Tibial nerve (tissue), 4 donors: ENCODE data around the gene CUL1. TPM values are rescaled to one million over a fixed set of nuclear protein-coding genes. Genes with fewer than 3 reads are reported as not detected.

Experiments
- DNase-seq, 2 donors: peaks; one replicate each; pipeline ENCODE4 v3.0.0-alpha.2; 2019; ENCODE audit warnings: low spot score in 2 of 2
- H3K27ac ChIP-seq, 4 donors: fragments of 200-600 bp; sonication (generic) in 3 of 4; one replicate each; pipeline ENCODE4 v1.5.1; 2017 to 2019; ENCODE audit warnings: mild to moderate bottlenecking in 1 of 4
- H3K27me3 ChIP-seq, 2 donors: fragments of 200-600 bp; sonication (generic) in 1 of 2; one replicate each; pipeline versions ENCODE4 v1.5.1 to v1.6.0; 2017 to 2019
- H3K36me3 ChIP-seq, 3 donors: fragments of 200-600 bp; sonication (generic); one replicate each; pipeline ENCODE4 v1.5.1; 2018 to 2019
- H3K4me1 ChIP-seq, 4 donors: fragments of 200-600 bp; sonication (generic) in 3 of 4; one replicate each; pipeline ENCODE4 v1.5.1; 2017 to 2019
- H3K4me3 ChIP-seq, 4 donors: fragments of 200-600 bp; sonication (generic) in 3 of 4; one replicate each; pipeline ENCODE4 v1.5.1; 2017 to 2019; ENCODE audit warnings: mild to moderate bottlenecking in 1 of 4, moderate library complexity in 1 of 4
- H3K9me3 ChIP-seq, 4 donors: fragments of 200-600 bp; sonication (generic) in 3 of 4; one replicate each; pipeline ENCODE4 v1.5.1; 2017 to 2019
- EP300 ChIP-seq, 2 donors: sonication (generic); formaldehyde crosslinking; IDR thresholded peaks; one replicate each; pipeline ENCODE4 v1.6.1; 2017; ENCODE audit warnings: antibody characterized with exemption in 2 of 2, mild to moderate bottlenecking in 1 of 2
- POLR2A ChIP-seq, 2 donors: fragments of 450-650 bp; IDR thresholded peaks; one replicate each; pipeline ENCODE4 v1.6.1; 2017; ENCODE audit warnings: antibody characterized with exemption in 2 of 2, mild to moderate bottlenecking in 2 of 2, moderate library complexity in 2 of 2
- WGBS, 2 donors: methylation state at CpG; one replicate each; pipeline ENCODE4 v1.1.5; 2018; 5-methylcytosine and 5-hydroxymethylcytosine counted together
- total RNA-seq, 4 donors: library from RNA; depleted of rRNA; stranded (reverse); fragments of >200 nt; gene quantifications; one replicate each; pipeline ENCODE4 v1.1.0, GENCODE V29; 2016
- TF ChIP-seq, protein P1 (sequence below), 5 experiments: fragments of 200-600 bp in 3 of 5; fragments of 450-650 bp in 2 of 5; sonication (generic) in 3 of 5; IDR thresholded peaks; one replicate each; pipeline ENCODE4 v1.5.1; 2016 to 2019; ENCODE audit warnings: antibody characterized with exemption in 5 of 5, mild to moderate bottlenecking in 3 of 5, moderate library complexity in 2 of 5

Gene CUL1
- total RNA-seq, 4 donors from 2014 or later = 37.1 to 45.9 (median 41.8) TPM

DNA sequence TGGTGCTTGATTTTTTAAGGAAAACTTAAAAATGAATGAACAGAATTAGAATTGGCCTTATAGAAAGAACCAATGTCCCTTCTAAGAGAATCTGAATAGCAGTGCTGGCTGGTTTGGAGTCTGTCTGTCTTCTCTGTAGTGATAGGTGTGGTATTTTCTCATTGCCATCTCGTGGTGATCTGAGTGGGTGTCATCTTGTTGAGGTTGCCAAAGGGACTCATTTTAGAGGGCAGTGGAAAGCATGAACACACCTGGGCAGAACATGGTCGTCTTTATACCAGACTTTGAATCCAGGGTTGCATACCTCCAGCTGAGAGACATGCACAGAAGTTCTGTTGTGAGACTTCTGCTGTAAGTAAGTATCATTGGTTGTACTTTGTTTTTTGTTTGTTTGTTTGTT is 15.8 kb downstream of the CUL1 start:
- WGBS, 2 donors = 60 to 82% methylated on average over 2 of the region's 2 CpGs
- peaks cover 0 to 61% (median 7%) of the 10 kb centered on the region in 4 donors for H3K4me1 ChIP-seq
- TF ChIP-seq POLR2A (IDR thresholded peaks at IDR 0.05) (no peak), EP300 (IDR thresholded peaks at IDR 0.05) (no peak)
- TF ChIP-seq, protein P1, sequence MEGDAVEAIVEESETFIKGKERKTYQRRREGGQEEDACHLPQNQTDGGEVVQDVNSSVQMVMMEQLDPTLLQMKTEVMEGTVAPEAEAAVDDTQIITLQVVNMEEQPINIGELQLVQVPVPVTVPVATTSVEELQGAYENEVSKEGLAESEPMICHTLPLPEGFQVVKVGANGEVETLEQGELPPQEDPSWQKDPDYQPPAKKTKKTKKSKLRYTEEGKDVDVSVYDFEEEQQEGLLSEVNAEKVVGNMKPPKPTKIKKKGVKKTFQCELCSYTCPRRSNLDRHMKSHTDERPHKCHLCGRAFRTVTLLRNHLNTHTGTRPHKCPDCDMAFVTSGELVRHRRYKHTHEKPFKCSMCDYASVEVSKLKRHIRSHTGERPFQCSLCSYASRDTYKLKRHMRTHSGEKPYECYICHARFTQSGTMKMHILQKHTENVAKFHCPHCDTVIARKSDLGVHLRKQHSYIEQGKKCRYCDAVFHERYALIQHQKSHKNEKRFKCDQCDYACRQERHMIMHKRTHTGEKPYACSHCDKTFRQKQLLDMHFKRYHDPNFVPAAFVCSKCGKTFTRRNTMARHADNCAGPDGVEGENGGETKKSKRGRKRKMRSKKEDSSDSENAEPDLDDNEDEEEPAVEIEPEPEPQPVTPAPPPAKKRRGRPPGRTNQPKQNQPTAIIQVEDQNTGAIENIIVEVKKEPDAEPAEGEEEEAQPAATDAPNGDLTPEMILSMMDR (IDR thresholded peaks at IDR 0.05) = no peak
- DNase-seq = no peak
- H3K36me3 ChIP-seq = no peaks in the 10 kb centered on the region
- no peaks in the 10 kb centered on the region for H3K27me3 ChIP-seq
- H3K27ac ChIP-seq = no peak overlapping the region
- no peak overlapping the region for H3K4me3 ChIP-seq
- H3K9me3 ChIP-seq = no peaks in the 10 kb centered on the region

DNA sequence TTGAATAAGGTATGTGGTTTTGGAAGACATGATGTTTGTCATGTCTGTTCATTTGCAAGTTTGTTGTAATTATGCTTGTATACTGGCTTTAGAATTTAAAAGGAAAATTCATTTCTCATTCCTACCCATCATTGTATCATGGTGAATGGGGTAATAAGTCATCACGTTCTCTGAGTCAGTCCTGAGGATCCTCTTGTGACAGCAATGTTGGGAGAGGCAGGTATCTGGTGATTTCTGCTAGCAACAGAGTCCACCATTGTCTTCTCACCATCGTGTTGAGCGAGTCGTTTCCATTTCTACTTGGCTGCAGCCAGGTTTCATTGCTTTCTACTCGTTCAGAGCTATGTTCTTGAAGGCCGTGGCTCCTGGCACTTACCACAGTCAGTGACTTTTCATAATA is 16.3 kb downstream of the CUL1 start:
- Histone ChIP-seq H3K4me3 (no peak overlapping the region), H3K36me3 (no peaks in the 10 kb centered on the region), H3K9me3 (no peaks in the 10 kb centered on the region), H3K27me3 (no peaks in the 10 kb centered on the region), H3K27ac (no peak overlapping the region), H3K4me1 (peaks cover 0 to 61% (median 7%) of the 10 kb centered on the region in 4 donors)
- TF ChIP-seq POLR2A (IDR thresholded peaks at IDR 0.05) (no peak), EP300 (IDR thresholded peaks at IDR 0.05) (no peak)
- TF ChIP-seq, protein P1 (IDR thresholded peaks at IDR 0.05) = no peak
- no peak for DNase-seq
- WGBS, 2 donors = 94 to 96% methylated on average over 6 of the region's 6 CpGs

DNA sequence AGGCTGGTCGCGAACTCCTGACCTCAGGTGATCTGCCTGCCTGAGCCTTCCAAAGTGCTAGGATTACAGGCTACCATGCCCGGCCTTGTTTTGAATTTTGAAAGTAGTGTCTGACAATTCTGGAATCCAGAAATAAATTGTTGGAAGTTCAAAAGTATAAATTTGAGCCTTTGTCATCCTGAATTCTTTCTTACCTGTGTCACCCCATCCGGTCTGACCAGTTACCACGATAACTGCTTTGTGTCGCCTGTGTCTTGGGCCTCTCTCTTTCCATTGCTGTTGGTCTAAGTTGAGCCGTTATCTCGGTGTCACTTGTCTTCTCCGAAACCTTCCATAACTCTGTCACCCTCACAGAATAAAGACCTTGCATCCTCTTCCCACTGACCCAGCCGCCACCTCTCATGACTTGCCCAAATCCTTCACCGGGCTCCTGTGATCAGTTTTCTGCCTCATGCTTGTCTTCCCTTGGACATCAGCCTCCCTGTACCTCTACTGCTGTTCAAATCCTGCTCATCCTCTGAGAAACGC is 18.6 kb downstream of the CUL1 start:
- WGBS, 2 donors = 96% methylated on average over 12 of the region's 12 CpGs
- no peak for DNase-seq
- Histone ChIP-seq H3K4me1 (peaks cover 0 to 70% (median 18%) of the 10 kb centered on the region in 4 donors), H3K27ac (no peak overlapping the region), H3K9me3 (no peaks in the 10 kb centered on the region), H3K36me3 (no peaks in the 10 kb centered on the region), H3K27me3 (no peaks in the 10 kb centered on the region), H3K4me3 (no peak overlapping the region)
- TF ChIP-seq, protein P1 (IDR thresholded peaks at IDR 0.05) = no peak
- TF ChIP-seq POLR2A (IDR thresholded peaks at IDR 0.05) = no peak
- TF ChIP-seq EP300 (IDR thresholded peaks at IDR 0.05) = no peak

DNA sequence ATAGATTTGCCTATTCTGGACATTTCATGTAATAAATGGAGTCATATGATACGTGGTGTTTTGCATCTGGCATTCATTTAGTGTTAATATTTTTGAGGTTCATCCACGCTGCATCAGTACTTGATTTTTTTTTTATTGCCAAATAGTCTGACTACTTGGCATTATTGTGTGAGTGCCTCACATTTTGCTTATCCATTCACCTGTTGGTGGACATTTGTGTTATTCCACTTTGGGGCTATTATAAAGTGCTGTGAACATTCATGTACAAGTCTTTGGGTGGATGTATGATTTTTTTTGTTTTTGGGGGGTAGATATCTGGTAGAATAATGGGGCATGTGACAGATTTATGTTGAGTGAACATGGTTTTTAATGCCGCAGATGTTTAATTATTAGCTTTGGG is 19.7 kb downstream of the CUL1 start:
- Histone ChIP-seq H3K27ac (no peak overlapping the region), H3K4me3 (no peak overlapping the region), H3K4me1 (peaks cover 0 to 70% (median 19%) of the 10 kb centered on the region in 4 donors), H3K27me3 (no peaks in the 10 kb centered on the region), H3K36me3 (no peaks in the 10 kb centered on the region), H3K9me3 (no peaks in the 10 kb centered on the region)
- 76 to 86% methylated on average over 3 of the region's 3 CpGs for WGBS, 2 donors
- TF ChIP-seq, protein P1 (IDR thresholded peaks at IDR 0.05) = no peak
- TF ChIP-seq EP300 (IDR thresholded peaks at IDR 0.05) (no peak), POLR2A (IDR thresholded peaks at IDR 0.05) (no peak)
- no peak for DNase-seq

DNA sequence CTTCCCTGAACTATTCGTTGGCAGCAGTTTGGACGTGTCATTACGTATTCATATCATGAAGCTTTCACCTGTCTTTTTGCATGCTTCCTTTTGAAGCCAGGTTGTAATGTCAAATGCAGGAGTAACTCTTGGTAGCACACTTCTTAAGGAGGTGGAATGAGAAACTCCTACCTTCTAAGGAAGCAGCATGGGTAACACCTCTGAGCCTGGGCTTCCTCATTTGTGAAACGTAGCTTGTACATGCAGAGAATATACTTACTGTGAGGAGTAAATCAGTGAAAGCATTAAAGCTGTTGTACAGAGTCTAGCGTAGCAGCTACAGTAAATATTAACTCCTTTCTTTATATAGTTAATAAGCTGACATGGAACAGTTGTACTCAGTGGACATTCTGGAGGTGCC is 21.1 kb downstream of the CUL1 start:
- Histone ChIP-seq H3K27ac (no peak overlapping the region), H3K9me3 (no peaks in the 10 kb centered on the region), H3K4me1 (peaks cover 0 to 73% (median 20%) of the 10 kb centered on the region in 4 donors), H3K4me3 (no peak overlapping the region), H3K36me3 (no peaks in the 10 kb centered on the region), H3K27me3 (no peaks in the 10 kb centered on the region)
- no peak for TF ChIP-seq EP300 (IDR thresholded peaks at IDR 0.05)
- no peak for TF ChIP-seq POLR2A (IDR thresholded peaks at IDR 0.05)
- TF ChIP-seq, protein P1 (IDR thresholded peaks at IDR 0.05) = no peak
- WGBS, 2 donors = 83 to 85% methylated on average over 5 of the region's 5 CpGs
- no peak for DNase-seq
